Measurements from ENCODE around the gene UBAC2. TPM values are rescaled to one million over a fixed set of nuclear protein-coding genes. Genes with fewer than 3 reads are reported as not detected.

The UBAC2 gene
- total and polyA plus RNA-seq, 2 experiments from 2014 or later, result 71.2 to 130 TPM

- Histone ChIP-seq H3K9me3 (ENCODE audit: low read depth) (peaks cover 3% of the 10 kb centered on the region), H3K27ac (no peak overlapping the region), H3K36me3 (no peaks in the 10 kb centered on the region), H3K4me3 (no peak overlapping the region), H3K4me1 (ENCODE audit: low read depth) (no peaks in the 10 kb centered on the region), H3K27me3 (no peaks in the 10 kb centered on the region)
- no peak for DNase-seq (ENCODE audit: low read depth in 1 of 2, low spot score in 1 of 2)
- TF ChIP-seq, protein P1, sequence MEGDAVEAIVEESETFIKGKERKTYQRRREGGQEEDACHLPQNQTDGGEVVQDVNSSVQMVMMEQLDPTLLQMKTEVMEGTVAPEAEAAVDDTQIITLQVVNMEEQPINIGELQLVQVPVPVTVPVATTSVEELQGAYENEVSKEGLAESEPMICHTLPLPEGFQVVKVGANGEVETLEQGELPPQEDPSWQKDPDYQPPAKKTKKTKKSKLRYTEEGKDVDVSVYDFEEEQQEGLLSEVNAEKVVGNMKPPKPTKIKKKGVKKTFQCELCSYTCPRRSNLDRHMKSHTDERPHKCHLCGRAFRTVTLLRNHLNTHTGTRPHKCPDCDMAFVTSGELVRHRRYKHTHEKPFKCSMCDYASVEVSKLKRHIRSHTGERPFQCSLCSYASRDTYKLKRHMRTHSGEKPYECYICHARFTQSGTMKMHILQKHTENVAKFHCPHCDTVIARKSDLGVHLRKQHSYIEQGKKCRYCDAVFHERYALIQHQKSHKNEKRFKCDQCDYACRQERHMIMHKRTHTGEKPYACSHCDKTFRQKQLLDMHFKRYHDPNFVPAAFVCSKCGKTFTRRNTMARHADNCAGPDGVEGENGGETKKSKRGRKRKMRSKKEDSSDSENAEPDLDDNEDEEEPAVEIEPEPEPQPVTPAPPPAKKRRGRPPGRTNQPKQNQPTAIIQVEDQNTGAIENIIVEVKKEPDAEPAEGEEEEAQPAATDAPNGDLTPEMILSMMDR (IDR thresholded peaks at IDR 0.05; ENCODE audit: low read depth, low read length), result no peak
These were observed 15.0 kb upstream of the UBAC2 start for GRCh38 chr13:99185606-99186005.

- no peaks in the 10 kb centered on the region for H3K4me1 ChIP-seq (ENCODE audit: low read depth)
- H3K4me3 ChIP-seq, result no peak overlapping the region
- no peaks in the 10 kb centered on the region for H3K9me3 ChIP-seq (ENCODE audit: low read depth)
- H3K36me3 ChIP-seq, result no peaks in the 10 kb centered on the region
- TF ChIP-seq, protein P1 (IDR thresholded peaks at IDR 0.05; ENCODE audit: low read depth, low read length), result no peak
- no peak for DNase-seq (ENCODE audit: low read depth in 1 of 2, low spot score in 1 of 2)
- no peak overlapping the region for H3K27ac ChIP-seq
- no peaks in the 10 kb centered on the region for H3K27me3 ChIP-seq
These were observed 10.3 kb upstream of the UBAC2 start for GRCh38 chr13:99190147-99190985.

DNA sequence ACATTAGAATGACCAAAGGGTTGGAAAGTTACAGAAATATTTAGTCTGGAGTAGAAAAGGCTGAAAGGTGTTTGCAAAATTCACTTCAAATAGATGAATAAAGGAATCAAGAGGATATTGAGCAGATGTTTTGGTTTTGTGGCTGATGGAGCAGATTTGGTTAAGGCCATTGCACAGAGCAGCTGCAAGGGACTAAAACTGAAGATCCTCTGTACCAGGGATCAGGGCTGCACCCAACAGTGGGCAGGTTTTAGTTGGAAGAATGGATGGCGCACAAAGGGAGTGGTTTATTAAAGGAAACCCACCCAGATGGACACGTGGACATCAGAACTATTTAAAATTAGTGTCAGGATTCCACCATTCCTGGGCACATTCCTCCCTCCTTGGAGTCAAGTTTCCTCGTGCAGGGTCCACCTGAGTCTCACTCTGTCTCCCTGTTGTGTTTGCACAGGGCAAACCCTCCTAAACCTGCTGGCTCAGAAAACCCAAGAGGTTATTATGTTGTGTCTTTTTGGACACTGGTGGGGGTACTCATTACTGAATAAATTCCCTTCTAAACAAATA lies 9.2 kb upstream of the UBAC2 start:
- H3K36me3 ChIP-seq, result no peaks in the 10 kb centered on the region
- H3K27me3 ChIP-seq, result no peaks in the 10 kb centered on the region
- no peaks in the 10 kb centered on the region for H3K9me3 ChIP-seq (ENCODE audit: low read depth)
- H3K4me1 ChIP-seq (ENCODE audit: low read depth), result no peaks in the 10 kb centered on the region
- DNase-seq (ENCODE audit: low read depth in 1 of 2, low spot score in 1 of 2), result no peak
- no peak overlapping the region for H3K27ac ChIP-seq
- no peak overlapping the region for H3K4me3 ChIP-seq
- TF ChIP-seq, protein P1 (IDR thresholded peaks at IDR 0.05; ENCODE audit: low read depth, low read length), result no peak

- Histone ChIP-seq H3K4me1 (ENCODE audit: low read depth) (no peaks in the 10 kb centered on the region), H3K4me3 (no peak overlapping the region), H3K27ac (no peak overlapping the region), H3K9me3 (ENCODE audit: low read depth) (no peaks in the 10 kb centered on the region), H3K27me3 (no peaks in the 10 kb centered on the region), H3K36me3 (no peaks in the 10 kb centered on the region)
- TF ChIP-seq, protein P1 (IDR thresholded peaks at IDR 0.05; ENCODE audit: low read depth, low read length), result no peak
- peak in 1 of 2 donors; percentile 8 for DNase-seq (ENCODE audit: low read depth in 1 of 2, low spot score in 1 of 2)
These were observed 8.7 kb upstream of the UBAC2 start for GRCh38 chr13:99191900-99192399.

DNA sequence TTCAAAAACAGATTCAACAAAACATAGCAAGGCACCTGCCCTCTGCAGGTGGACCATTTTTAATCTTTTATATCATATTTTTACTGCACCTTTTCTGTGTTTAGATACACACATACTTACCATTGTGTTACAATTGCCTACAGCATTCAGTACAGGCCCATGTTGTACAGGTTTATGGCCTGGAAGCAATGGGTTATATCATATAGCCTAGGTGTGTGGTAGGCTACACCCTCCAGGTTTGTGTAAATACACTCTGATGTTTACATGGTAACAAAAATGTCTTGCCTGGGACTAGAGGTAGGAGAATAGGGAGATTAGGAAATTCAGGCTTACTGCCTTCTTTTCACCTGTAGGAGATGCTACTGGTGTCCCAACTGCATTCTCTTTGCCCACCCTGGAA lies 8.2 kb upstream of the UBAC2 start:
- H3K27me3 ChIP-seq, result no peaks in the 10 kb centered on the region
- no peaks in the 10 kb centered on the region for H3K4me1 ChIP-seq (ENCODE audit: low read depth)
- TF ChIP-seq, protein P1 (IDR thresholded peaks at IDR 0.05; ENCODE audit: low read depth, low read length), result no peak
- no peak overlapping the region for H3K27ac ChIP-seq
- no peaks in the 10 kb centered on the region for H3K9me3 ChIP-seq (ENCODE audit: low read depth)
- no peak for DNase-seq (ENCODE audit: low read depth in 1 of 2, low spot score in 1 of 2)
- H3K4me3 ChIP-seq, result no peak overlapping the region
- H3K36me3 ChIP-seq, result no peaks in the 10 kb centered on the region
